GM12874 (cell line): Measurements from ENCODE around the gene SOCS2.

ENCODE experiments used
- TF ChIP-seq, protein P1 (sequence below): IDR thresholded peaks from 2 replicates; pipeline ENCODE4 v1.5.1; 2011; ENCODE audit warnings: low read depth, mild to moderate bottlenecking, control low read depth, low read length, moderate library complexity; ENCODE audit not compliant: insufficient read depth

SOCS2 gene

DNA sequence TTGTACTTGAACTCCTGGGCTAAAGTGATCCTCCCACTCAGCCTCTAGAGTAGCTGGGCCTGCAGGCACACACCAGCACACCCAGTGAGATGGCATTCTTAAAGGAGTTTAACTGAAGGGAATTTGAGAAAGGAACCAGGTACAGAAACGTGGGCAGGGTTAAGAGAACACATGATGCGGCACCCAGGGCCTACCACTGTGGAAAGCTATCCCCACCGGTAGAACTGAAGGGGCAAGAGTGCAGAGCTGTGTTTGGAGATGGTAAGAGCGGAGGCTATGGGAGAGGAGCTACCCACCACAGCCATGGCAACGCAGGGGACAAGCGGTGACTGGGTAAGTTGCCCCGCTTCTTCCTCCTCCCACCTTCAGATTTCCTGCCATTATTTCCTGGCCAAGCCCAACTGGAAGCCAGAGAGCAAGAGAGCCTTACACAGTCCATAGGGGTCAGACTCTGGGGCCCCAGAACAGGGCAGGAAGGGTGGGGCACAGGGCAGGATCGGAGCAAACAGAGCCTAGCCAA lies 46.5 kb downstream of the SOCS2 start:
- TF ChIP-seq, protein P1, sequence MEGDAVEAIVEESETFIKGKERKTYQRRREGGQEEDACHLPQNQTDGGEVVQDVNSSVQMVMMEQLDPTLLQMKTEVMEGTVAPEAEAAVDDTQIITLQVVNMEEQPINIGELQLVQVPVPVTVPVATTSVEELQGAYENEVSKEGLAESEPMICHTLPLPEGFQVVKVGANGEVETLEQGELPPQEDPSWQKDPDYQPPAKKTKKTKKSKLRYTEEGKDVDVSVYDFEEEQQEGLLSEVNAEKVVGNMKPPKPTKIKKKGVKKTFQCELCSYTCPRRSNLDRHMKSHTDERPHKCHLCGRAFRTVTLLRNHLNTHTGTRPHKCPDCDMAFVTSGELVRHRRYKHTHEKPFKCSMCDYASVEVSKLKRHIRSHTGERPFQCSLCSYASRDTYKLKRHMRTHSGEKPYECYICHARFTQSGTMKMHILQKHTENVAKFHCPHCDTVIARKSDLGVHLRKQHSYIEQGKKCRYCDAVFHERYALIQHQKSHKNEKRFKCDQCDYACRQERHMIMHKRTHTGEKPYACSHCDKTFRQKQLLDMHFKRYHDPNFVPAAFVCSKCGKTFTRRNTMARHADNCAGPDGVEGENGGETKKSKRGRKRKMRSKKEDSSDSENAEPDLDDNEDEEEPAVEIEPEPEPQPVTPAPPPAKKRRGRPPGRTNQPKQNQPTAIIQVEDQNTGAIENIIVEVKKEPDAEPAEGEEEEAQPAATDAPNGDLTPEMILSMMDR = no peak

- TF ChIP-seq, protein P1 = no peak
Measured at GRCh38 chr12:93621986-93622385, 49.5 kb downstream of the SOCS2 start.

DNA sequence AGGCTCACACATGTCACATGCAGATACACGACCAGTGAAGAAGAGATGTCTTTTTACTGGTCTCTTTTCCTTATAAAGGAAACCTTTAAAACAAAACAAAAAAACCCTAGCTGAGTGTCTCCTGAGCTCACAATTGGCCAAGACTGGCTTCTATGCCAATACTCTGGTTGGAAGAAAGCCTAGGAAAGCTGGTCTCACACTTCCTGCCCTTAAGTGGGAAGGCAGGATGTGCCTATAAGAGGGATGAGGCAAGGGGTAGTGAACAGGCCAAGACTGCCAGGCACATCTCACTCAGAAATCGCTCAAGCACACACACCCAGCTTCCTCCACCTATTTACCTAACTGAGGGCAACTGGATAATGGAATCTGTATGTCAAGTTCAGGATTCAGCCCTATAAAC lies 50.0 kb downstream of the SOCS2 start:
- TF ChIP-seq, protein P1 = no peak

DNA sequence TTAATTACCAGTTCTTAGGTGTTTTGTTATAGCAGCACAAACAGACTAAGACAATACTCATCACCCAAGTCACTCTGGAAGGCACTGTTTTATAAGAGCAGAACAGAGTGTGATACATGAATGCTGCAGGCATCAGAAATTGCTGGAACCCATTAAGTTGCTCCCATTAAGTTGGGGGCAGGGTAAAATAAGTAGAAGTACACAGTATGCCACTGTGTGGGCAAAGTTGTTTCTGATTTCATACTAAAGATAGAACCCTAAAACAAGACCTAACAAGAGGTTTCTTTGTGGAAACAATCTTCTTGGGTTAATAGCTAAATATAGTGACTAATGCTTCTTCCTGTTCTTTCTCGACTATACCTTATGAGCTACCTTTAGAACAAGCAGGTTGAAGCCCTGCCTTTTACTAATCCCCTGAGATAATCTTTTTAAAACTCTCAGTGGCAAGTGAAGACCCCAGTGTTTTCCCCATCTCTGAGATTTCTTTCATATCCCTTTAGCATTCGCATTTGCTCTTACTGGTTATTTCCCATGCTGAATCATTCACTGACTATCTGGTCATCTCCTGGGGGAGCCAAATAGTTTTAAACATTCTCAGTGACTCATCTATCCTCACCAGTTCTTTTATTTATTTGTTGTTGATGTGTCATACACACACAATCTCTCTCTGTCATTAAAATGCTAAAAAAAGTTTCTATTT lies 52.3 kb downstream of the SOCS2 start:
- TF ChIP-seq, protein P1 = no peak

DNA sequence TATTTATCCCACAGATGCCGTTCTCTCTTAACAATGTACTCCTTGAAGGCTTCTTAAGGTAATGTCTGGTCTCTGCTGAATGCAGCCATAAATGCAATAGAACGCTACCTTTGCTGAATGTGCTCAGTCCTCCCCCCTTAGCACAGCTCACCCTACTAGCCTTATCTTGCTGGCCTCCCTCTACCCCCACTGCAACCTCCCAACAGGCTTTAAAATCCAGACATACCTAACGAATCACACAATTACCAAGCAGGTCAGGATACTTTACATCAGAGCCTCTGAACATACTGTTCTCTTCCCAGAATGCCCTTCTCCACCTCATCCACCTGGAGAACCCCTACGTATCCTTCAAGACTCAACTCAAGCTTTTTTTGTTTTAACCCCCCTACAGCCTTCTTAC lies 53.7 kb downstream of the SOCS2 start:
- TF ChIP-seq, protein P1 = no peak
